Epithelial cell of prostate (primary cell): ENCODE data around the gene IMP3.
"Not testable (repeated sequence)": the region's sequence is repeated elsewhere in the genome, so short reads cannot be mapped to it uniquely, and the experiment has no call there.

Experiments
- DNase-seq: peaks from one replicate; pipeline ENCODE4 v3.0.0-alpha.2; 2011; ENCODE audit warnings: low read depth, low spot score
- H3K27ac ChIP-seq: fragments of 450-650 bp; 2 replicates; pipeline ENCODE4 v1.5.1; 2017; ENCODE audit warnings: mild to moderate bottlenecking

The IMP3 gene

GRCh38 chr15:75639709-75640482 is at the start of gene IMP3:
IMP3 (minus strand) TSS chr15:75640224; CDS start chr15:75640168, 56 bp downstream.
- peak within 1 kb of the TSS; percentile 84 for H3K27ac ChIP-seq
- peak; percentile 83 for DNase-seq

GRCh38 chr15:75689429-75689828 is 49.4 kb upstream of the IMP3 start:
- H3K27ac ChIP-seq, DNase-seq: not testable (repeated sequence)

- H3K27ac ChIP-seq, result no peak overlapping the region
- no peak for DNase-seq
Measured at GRCh38 chr15:75688831-75689230, 48.8 kb upstream of the IMP3 start.

- no peak for DNase-seq
- no peak overlapping the region for H3K27ac ChIP-seq
Measured at GRCh38 chr15:75688278-75688557, 48.2 kb upstream of the IMP3 start.

GRCh38 chr15:75687486-75688277 is 47.7 kb upstream of the IMP3 start:
- no peak for DNase-seq
- no peak overlapping the region for H3K27ac ChIP-seq

- H3K27ac ChIP-seq, DNase-seq: not testable (repeated sequence)
Measured at GRCh38 chr15:75686212-75686642, 46.2 kb upstream of the IMP3 start.

GRCh38 chr15:75685195-75685594 is 45.2 kb upstream of the IMP3 start:
- no peak overlapping the region for H3K27ac ChIP-seq

GRCh38 chr15:75684648-75685047 is 44.6 kb upstream of the IMP3 start:
- H3K27ac ChIP-seq, result no peak overlapping the region
- DNase-seq, result no peak

More at GRCh38 chr15:75685195-75685594, 45.2 kb upstream of the IMP3 start:
- no peak for DNase-seq

- H3K27ac ChIP-seq, DNase-seq: not testable (repeated sequence)
Measured at GRCh38 chr15:75683646-75684312, 43.8 kb upstream of the IMP3 start.

GRCh38 chr15:75682181-75683135 is 42.4 kb upstream of the IMP3 start:
- DNase-seq, result no peak

GRCh38 chr15:75680007-75680789 is 40.2 kb upstream of the IMP3 start:
- H3K27ac ChIP-seq, result no peak overlapping the region
- no peak for DNase-seq

More at GRCh38 chr15:75682181-75683135, 42.4 kb upstream of the IMP3 start:
- H3K27ac ChIP-seq, result no peak overlapping the region

GRCh38 chr15:75678324-75678690 is 38.3 kb upstream of the IMP3 start:
- not testable (repeated sequence) for DNase-seq, H3K27ac ChIP-seq

GRCh38 chr15:75677465-75678323 is 37.7 kb upstream of the IMP3 start:
- no peak overlapping the region for H3K27ac ChIP-seq

GRCh38 chr15:75676688-75677464 is 36.9 kb upstream of the IMP3 start:
- DNase-seq, result no peak
- H3K27ac ChIP-seq, result no peak overlapping the region

More at GRCh38 chr15:75677465-75678323, 37.7 kb upstream of the IMP3 start:
- no peak for DNase-seq

GRCh38 chr15:75675579-75676404 is 35.8 kb upstream of the IMP3 start:
- no peak for DNase-seq
- no peak overlapping the region for H3K27ac ChIP-seq

GRCh38 chr15:75674366-75674765 is 34.3 kb upstream of the IMP3 start:
- no peak for DNase-seq
- H3K27ac ChIP-seq, result no peak overlapping the region
